Astrocyte of the spinal cord (primary cell): ENCODE results near the gene ABI3BP.

Source experiments
- DNase-seq: peaks from one replicate; pipeline ENCODE4 v3.0.0; 2011; ENCODE audit warnings: low read depth, low spot score
- H3K4me3 ChIP-seq: 2 replicates; pipeline ENCODE4 v1.5.1; 2011; ENCODE audit warnings: low read depth, mild to moderate bottlenecking, low read length, moderate library complexity
- in situ Hi-C: cut with HindIII; loops from 2 replicates; pipeline ENCODE4 v1.10.0; 2017; ENCODE audit warnings: low sequenced_read_pairs
- TF ChIP-seq, protein P1 (sequence below): IDR thresholded peaks from 2 replicates; pipeline ENCODE4 v1.5.1; 2012; ENCODE audit warnings: low read depth, mild to moderate bottlenecking, low read length, inconsistent platforms

Gene ABI3BP

DNA sequence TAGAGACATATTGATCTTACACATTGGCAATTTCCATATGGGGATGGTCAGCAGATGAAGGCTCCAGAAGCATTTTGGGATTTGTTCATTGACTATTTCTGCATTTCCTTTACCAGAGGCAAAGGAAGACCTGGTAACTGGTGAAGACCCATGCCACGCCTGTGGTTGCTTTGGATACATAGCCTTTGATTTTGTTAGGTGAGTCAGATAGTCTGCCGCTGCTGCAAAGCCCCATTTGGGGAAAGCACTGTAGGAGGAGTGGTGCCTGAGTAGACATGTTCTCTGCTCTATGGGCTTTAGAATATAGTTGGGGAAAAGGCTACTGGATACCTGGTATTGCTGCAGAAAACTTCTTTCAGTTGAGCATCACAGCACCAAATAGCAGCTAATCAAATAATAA is 227.2 kb downstream of the ABI3BP start:
- H3K4me3 ChIP-seq: no peak overlapping the region
- TF ChIP-seq, protein P1, sequence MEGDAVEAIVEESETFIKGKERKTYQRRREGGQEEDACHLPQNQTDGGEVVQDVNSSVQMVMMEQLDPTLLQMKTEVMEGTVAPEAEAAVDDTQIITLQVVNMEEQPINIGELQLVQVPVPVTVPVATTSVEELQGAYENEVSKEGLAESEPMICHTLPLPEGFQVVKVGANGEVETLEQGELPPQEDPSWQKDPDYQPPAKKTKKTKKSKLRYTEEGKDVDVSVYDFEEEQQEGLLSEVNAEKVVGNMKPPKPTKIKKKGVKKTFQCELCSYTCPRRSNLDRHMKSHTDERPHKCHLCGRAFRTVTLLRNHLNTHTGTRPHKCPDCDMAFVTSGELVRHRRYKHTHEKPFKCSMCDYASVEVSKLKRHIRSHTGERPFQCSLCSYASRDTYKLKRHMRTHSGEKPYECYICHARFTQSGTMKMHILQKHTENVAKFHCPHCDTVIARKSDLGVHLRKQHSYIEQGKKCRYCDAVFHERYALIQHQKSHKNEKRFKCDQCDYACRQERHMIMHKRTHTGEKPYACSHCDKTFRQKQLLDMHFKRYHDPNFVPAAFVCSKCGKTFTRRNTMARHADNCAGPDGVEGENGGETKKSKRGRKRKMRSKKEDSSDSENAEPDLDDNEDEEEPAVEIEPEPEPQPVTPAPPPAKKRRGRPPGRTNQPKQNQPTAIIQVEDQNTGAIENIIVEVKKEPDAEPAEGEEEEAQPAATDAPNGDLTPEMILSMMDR: no peak
- no peak for DNase-seq
- in situ Hi-C loops: no loop called here

DNA sequence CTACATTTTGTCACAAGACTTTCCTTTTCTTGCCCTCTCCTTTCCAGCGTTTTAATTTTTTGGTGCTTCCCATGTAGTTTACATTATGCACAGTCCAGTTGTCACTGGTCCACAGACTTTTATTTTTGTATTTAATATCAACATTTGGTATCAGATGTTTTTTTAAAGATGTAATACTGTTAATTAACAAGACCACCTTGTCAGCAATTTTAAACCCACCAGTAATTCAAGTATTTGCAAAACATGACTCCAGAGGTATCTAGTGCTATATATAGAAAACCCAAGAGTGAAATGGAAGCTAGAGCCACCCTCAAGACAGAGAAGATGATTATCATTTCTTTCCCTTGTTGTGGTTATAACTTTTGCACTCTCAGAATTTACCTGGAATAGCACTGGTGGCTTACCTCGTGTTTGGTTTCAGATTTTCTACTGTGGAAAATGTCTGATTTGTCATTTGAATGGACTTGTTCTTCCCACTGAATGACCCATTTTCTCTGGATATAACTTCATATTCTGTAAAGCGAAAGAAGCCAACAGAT is 227.7 kb downstream of the ABI3BP start:
- no peak for DNase-seq
- H3K4me3 ChIP-seq: no peak overlapping the region
- in situ Hi-C loops: no loop called here
- TF ChIP-seq, protein P1: no peak

DNA sequence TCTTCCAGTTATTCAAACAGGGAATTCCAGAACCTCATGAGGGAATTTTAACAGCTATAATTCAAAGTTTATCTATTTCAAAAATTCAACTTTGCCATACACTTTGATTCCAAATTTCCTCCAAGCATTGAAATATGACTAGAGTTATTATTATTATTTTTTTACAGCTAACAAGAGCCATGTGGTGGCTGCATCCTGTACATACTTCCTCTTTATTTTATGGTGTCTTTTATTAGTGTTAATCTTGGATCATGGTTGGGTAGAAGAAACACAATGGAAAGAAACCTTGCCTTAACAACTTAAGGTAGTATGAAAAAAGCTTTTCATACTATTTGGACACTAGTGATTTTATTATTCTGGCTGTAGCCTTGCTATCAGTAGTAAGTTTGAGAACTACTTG is 231.3 kb downstream of the ABI3BP start:
- TF ChIP-seq, protein P1: no peak
- in situ Hi-C loops: no loop called here
- no peak overlapping the region for H3K4me3 ChIP-seq
- DNase-seq: no peak

DNA sequence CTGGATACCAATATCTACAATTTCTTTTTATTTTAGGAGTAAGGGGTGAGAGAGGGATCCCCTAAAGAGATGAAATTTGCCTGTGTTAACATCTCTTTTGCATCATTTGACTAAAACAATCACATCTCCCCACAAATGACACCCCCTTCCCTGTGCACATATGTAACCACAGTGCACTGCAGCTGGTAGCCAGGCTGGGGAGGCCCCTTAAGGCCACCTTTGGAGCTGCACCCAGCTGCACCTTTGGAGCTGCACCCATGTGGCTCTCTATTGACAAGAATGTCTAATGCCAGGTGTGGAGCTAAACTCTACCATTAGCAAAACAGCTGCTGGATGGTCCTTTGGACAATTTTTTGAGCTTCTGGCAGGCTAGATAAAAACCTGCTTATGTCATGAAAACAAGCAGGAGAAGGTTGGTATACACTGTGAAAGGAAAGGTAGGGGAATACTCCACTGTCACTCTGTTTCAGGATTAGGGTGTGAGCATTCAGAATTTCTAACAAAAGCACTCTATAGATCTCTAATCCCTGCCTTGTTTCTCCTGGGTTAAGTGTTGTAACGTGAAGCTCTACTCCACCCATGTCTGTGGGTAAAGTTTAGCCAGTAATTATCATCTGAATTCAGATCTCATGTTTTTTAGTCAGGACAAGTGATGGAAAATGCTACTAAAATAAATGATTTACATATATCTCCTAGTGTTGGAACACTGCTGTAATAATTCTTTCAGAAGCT is 231.8 kb downstream of the ABI3BP start:
- in situ Hi-C loops: no loop called here
- TF ChIP-seq, protein P1: peak; percentile 24
- no peak for DNase-seq
- H3K4me3 ChIP-seq: no peak overlapping the region

DNA sequence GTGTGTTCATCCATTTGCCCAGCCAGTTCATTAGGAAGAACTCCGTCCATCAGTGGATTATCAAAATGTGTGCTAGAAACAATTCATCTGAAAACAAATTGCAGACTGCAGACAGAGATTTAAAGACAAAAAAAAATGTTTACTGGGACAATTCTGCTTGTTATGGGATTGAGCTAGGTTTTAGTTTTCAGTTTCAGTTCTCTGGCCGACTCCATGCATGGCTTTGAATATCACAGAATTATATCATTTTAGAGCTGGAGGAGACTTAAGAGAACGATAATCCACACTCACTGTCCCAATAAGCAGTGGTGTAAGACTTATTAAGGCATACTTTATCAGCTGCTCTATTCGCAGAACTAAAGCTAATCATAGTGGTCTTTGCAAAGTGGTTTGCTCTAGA is 232.8 kb downstream of the ABI3BP start:
- H3K4me3 ChIP-seq: no peak overlapping the region
- DNase-seq: no peak
- TF ChIP-seq, protein P1: no peak
- in situ Hi-C loops: no loop called here

DNA sequence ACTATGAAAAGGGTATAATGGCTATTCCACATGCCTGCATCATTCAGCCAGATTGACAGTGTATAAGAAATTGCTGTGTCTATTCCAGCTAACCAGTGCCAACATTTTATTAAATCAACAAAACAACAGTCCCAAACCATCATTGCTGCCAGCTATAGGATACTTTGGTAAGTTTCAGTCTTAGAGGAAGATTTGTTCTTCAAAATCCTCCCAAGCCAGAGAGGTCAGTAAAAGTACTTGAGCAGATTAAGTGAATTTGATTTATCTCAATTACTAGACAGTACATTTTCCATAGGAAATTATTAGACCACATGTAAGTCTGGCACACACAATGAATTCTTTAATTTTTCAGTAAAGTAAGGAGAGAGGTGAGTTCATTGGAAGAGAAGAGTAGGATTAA is 233.3 kb downstream of the ABI3BP start:
- DNase-seq: no peak
- in situ Hi-C loops: no loop called here
- no peak overlapping the region for H3K4me3 ChIP-seq
- TF ChIP-seq, protein P1: no peak

DNA sequence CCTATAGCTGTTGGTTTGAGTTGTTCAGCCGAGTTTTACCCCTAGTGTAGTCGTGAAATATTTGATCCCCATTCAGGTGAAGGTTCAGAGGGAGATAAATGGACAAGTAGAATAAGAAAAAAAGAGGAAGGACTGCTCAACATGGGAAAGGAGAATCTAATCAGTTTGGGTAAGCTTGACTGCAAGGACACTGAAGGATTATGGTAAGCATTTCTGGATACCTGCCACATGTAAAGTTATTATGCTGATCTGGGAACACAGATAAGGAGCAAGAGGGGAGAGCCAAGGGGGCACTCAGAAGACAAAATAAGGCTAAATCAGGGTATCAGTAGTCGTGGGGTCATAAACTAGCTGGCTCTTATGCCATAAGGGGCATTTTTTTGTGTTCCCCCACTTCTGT is 234.1 kb downstream of the ABI3BP start:
- in situ Hi-C loops: no loop called here
- TF ChIP-seq, protein P1: no peak
- H3K4me3 ChIP-seq: no peak overlapping the region
- DNase-seq: no peak
